Chondrocyte (in vitro differentiated cells): ENCODE results near the gene CYLD. TPM values are rescaled to one million over a fixed set of nuclear protein-coding genes. Genes with fewer than 3 reads are reported as not detected.
A peak's percentile ranks its signal among the peaks of the same experiment; 100 is the strongest.

ENCODE experiments used
- DNase-seq: peaks from one replicate; pipeline ENCODE4 v3.0.0; 2021; ENCODE audit warnings: mixed read lengths, low spot score
- H3K27ac Mint-ChIP-seq: one replicate; pipeline ENCODE4 v1.8.0; 2021; ENCODE audit warnings: mild to moderate bottlenecking, moderate library complexity, mixed read lengths; ENCODE audit not compliant: unreplicated experiment
- H3K27me3 Mint-ChIP-seq: 2 replicates; pipeline ENCODE4 v1.8.0; 2021; ENCODE audit warnings: low read depth, mixed read lengths
- H3K36me3 Mint-ChIP-seq: 2 replicates; pipeline ENCODE4 v1.8.0; 2021; ENCODE audit warnings: low read depth, mixed read lengths
- H3K4me1 Mint-ChIP-seq: 2 replicates; pipeline ENCODE4 v1.8.0; 2021; ENCODE audit warnings: low read depth, mild to moderate bottlenecking, mixed read lengths
- H3K4me3 Mint-ChIP-seq: one replicate; pipeline ENCODE4 v1.8.0; 2021; ENCODE audit warnings: mild to moderate bottlenecking, moderate library complexity, mixed read lengths; ENCODE audit not compliant: unreplicated experiment
- H3K9me3 Mint-ChIP-seq: 2 replicates; pipeline ENCODE4 v1.8.0; 2021; ENCODE audit warnings: low read depth, mixed read lengths
- CTCF ChIP-seq: fragments of 200-600 bp; sonication (generic); IDR thresholded peaks from 2 replicates; pipeline ENCODE4 v1.5.0; 2021; ENCODE audit warnings: antibody characterized with exemption, mild to moderate bottlenecking, moderate library complexity
- total RNA-seq: library from RNA; stranded (reverse); gene quantifications from 3 replicates; pipeline ENCODE4 v1.2.1, GENCODE V29; 2021

The CYLD gene
- total RNA-seq, 1 donor from 2014 or later, result 35.8 TPM

GRCh38 chr16:50745940-50746339 is 4.1 kb downstream of the CYLD start:
- peaks cover 7% of the 10 kb centered on the region for H3K36me3 Mint-ChIP-seq
- DNase-seq, result no peak
- H3K9me3 Mint-ChIP-seq, result no peaks in the 10 kb centered on the region
- H3K27me3 Mint-ChIP-seq, result no peaks in the 10 kb centered on the region
- TF ChIP-seq CTCF, result no peak
- no peak overlapping the region for H3K27ac Mint-ChIP-seq
- H3K4me3 Mint-ChIP-seq, result no peak overlapping the region
- peaks cover 30% of the 10 kb centered on the region for H3K4me1 Mint-ChIP-seq

GRCh38 chr16:50747207-50747956 is 5.5 kb downstream of the CYLD start:
- Mint-ChIP-seq H3K36me3 (peaks cover 11% of the 10 kb centered on the region), H3K27me3 (no peaks in the 10 kb centered on the region), H3K27ac (no peak overlapping the region), H3K9me3 (no peaks in the 10 kb centered on the region), H3K4me1 (peaks cover 23% of the 10 kb centered on the region), H3K4me3 (no peak overlapping the region)
- DNase-seq, result no peak
- peak; percentile 68 for TF ChIP-seq CTCF

DNA sequence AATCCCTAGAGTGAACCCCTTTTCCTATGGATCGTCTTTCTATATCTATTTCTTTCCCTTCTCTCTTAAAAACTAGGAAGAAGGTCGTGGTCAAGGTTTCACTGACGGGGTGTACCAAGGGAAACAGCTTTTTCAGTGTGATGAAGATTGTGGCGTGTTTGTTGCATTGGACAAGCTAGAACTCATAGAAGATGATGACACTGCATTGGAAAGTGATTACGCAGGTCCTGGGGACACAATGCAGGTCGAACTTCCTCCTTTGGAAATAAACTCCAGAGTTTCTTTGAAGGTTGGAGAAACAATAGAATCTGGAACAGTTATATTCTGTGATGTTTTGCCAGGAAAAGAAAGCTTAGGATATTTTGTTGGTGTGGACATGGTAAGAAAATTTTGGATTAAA is 9.6 kb downstream of the CYLD start:
- DNase-seq, result no peak
- H3K4me1 Mint-ChIP-seq, result no peaks in the 10 kb centered on the region
- no peak for TF ChIP-seq CTCF
- no peak overlapping the region for H3K27ac Mint-ChIP-seq
- H3K27me3 Mint-ChIP-seq, result no peaks in the 10 kb centered on the region
- H3K4me3 Mint-ChIP-seq, result no peak overlapping the region
- H3K36me3 Mint-ChIP-seq, result peaks cover 17% of the 10 kb centered on the region
- H3K9me3 Mint-ChIP-seq, result no peaks in the 10 kb centered on the region

GRCh38 chr16:50752471-50753235 is 10.8 kb downstream of the CYLD start:
- TF ChIP-seq CTCF, result no peak
- no peaks in the 10 kb centered on the region for H3K4me1 Mint-ChIP-seq
- no peaks in the 10 kb centered on the region for H3K27me3 Mint-ChIP-seq
- no peak overlapping the region for H3K4me3 Mint-ChIP-seq
- DNase-seq, result no peak
- H3K27ac Mint-ChIP-seq, result no peak overlapping the region
- peaks cover 17% of the 10 kb centered on the region for H3K36me3 Mint-ChIP-seq
- no peaks in the 10 kb centered on the region for H3K9me3 Mint-ChIP-seq

DNA sequence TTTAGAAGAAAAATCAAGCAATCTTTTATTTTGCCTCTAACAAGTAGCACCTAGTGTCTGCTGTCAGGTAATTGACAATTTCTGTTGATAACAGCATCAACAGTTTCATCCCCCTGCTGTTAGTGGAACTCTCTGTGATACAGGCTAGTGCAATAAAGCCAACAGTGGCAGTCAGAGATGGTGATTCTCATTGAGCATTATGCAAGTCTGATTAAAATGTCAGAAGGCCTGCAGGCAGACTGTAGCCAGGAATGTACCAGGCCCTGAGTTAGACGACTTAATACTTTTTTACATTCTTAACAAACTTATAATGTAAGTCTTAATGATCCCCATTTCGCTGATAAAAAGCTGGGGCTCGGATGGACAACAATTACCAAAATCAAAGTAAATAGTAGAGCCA is 14.6 kb downstream of the CYLD start:
- TF ChIP-seq CTCF, result no peak
- Mint-ChIP-seq H3K9me3 (no peaks in the 10 kb centered on the region), H3K27ac (no peak overlapping the region), H3K4me3 (no peak overlapping the region), H3K36me3 (peaks cover 14% of the 10 kb centered on the region), H3K4me1 (no peaks in the 10 kb centered on the region), H3K27me3 (no peaks in the 10 kb centered on the region)
- DNase-seq, result no peak
